Kasumi-1 (cell line): ENCODE results near the gene PVRIG.
"Not testable (repeated sequence)": the region's sequence is repeated elsewhere in the genome, so short reads cannot be mapped to it uniquely, and the experiment has no call there.

Source experiments
- DNase-seq, 2 experiments: peaks; one replicate each; lab custom pipeline; 2025; lab: John Stamatoyannopoulos, UW

Gene PVRIG

DNA sequence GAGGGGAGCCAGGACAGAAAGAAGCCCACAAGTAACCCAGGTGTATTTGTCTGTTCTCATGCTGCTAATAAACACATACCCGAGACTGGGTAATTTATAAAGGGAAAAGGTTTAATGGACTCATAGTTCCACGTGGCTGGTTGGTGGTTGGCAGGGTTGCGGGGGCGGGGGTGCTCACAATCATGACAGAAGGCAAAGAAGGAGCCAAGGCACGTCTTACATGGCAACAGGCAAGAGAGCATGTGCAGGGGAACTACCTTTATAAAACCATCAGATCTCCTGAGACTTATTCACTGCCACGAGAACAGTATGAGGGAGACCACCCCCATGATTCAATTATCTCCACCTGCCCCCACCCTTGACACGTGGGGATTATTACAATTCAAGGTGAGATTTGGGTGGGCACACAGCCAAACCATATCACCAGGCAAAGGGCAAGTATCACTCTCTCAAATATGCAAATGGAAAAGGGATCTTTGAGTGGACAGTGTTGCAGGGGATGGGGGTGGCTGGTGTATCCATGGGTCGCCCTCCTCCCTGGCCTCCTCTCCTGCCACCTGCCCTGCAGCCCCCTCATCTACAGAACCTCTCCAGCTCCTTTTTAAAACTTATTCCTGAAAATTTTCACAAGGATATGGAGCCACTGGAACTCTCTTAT lies 15.0 kb downstream of the PVRIG start:
- not testable (repeated sequence) for DNase-seq

DNA sequence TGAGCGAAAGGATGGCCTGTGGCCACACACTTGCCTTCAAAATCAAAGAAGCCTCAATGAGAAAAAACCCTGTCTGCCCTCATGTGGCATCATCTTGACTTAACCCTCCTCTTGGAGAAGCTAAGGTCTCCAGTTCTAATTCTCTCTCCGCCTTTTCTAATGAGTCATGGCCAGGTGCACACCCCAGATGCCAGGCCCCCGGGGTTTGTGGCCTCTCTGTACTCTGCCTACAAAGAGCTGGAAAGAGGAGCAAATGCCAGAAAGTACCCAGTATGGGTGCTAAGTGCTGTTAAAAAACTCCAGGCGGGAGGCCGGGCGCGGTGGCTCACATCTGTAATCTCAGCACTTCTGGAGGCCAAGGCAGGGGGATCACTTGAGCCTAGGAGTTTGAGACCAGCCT lies 20.2 kb downstream of the PVRIG start:
- DNase-seq, result not testable (repeated sequence)

DNA sequence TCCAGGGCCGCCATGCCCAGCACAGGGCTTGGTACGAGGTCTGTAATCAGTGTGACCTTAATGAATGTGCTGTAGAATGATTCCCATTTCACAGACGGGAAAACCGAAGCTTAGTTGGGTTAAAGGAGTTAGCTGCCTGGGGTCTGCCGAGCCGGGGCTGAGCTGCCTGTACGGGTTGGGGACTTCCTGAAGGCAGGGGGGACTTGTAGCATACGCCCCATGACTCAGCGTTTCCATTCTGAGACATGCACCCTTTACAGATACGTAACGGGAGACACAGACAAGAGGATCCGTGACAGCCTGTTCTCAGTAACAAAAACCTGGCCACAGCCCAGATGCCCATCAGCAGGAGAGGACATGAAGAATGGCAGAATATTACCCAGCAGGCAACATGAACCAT lies 23.6 kb downstream of the PVRIG start:
- not testable (repeated sequence) for DNase-seq

DNA sequence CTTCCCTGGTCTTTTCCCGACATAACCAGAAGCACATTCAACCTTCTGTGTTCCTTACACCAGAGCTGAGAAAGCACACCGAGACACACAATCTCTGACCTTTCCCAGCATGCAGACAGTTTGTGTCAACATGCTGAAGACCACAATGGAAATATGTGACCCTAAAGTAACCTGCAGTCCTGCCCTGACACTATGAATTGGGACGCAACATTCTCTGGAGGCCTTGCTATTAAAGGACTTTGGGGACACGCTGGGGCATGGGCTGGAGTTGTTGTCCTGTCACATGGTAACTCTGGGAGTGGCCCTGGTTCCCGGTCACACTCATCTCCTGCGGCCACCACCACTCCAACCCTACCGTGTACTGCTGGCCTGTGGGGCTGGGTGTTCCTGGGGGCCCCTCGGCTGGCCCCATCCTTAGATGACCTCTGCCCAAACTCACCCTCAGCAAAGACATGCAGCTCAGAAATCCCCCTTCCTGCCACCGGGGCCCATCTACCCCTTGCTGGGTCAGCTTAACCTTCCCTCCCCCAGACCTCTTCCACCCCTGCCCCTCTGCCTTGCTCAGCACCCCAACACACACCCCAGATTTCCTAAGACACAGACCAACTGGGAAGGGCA lies 25.3 kb downstream of the PVRIG start:
- DNase-seq, result not testable (repeated sequence)

DNA sequence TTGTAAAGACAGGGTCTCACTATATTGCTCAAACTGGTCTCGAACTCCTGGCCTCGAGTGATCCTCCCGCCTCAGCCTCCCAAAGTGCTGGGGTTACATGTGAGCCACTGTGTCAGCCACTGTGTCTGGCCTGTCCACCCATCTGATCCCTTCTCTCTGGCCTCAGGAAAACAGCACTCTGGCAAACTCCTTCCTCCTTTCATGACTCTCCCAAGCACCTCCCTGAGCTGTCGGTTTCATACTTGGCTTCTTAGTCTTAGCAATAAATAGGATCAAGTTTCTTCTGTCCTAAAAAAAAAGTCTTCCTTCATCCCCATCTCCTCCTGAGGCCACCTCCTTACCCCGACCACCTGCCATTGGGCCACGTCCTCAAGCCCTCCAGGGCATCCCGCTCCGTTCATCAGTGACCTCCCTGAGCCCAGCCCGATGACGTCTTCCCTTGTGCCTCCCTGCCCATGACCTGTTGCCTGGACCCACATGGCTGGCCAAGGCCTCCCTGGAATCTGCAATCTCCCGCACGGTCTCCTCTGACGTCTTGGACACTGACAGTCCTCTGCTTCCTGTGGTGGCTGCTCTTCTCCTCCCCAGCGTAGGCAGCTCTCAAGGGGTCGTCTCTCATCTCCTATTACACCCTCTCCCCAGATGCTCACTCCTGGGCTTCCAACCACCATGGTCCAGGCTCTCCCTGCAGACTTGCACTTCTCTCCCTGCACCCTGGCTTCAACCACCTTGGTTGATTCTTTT lies 26.5 kb downstream of the PVRIG start:
- not testable (repeated sequence) for DNase-seq

DNA sequence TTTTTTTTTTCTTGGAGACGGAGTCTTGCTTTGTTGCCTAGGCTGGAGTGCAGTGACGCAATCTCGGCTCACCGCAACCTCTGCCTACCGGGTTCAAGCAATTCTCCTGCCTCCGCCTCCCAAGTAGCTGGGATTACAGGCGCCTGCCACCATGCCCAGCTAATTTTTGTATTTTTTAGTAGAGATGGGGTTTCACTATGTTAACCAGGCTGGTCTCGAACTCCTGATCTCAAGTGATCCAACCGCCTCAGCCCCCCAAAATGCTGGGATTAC lies 27.1 kb downstream of the PVRIG start:
- not testable (repeated sequence) for DNase-seq

DNA sequence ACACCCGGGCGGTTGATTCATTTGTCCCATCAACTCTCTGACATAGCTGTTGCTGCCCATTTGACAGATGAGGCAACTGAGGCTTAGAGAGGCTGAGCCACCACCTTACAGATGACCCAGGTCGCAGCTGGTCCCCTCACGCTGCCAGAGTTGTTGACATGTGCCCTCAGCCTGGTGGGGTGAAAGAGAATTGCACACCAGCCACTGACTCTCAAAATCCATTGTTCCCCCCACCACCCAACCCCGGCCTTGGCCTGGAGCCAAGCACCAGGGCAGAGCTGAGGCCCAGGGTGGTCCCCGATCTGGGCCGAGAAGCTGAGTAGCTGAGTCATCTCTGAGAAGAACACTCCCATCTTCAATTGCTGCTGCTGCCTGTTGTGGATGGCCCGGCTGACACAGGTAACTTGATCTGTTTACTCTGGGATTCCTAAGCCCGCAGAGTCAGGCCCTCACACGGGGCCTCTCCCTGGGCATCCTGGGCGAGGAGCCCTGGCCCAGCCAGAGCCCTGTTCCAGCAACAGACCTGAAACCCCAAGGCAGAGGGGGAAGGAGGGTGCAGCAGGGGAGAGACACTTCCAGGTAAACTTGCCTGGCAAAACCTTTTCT lies 27.5 kb downstream of the PVRIG start:
- DNase-seq, result no peak

DNA sequence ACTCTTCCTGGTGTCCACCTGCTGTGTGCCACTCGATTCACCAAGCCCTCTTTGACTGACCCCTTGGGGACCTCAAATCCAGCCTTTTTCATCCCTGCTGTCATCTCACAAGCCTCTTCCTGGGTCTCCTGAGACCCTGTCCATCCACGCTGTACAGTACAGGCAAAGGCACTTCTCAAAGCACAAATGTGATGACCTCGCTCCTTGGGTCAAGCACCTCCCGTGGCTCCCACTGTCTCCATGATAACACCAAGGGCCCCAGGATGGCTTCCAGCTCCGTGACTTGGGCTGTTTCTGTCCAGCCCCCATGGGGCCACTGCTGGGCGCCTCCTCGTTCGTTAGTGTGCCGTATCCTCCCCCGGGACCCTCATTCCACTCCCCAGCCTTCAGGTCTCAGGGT lies 28.7 kb downstream of the PVRIG start:
- DNase-seq, result no peak

DNA sequence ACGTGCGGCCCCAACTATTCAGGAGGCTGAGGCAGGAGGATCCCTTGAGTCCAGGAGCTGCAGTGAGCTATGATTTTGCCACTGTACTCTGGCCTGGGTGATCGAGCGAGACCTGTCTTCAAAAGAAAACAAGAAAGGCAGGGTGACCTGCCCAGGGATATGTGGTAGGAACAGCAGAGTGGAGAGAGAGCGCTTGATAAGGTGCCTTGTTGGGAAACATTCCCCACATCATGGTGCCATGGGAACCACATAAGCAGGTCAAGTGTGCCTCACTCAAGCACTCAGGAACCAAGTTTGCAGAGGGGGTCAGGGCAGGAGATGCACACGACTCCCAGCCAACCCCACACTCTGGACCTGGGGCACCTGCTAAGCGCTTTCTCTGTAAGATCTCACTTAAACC lies 37.3 kb downstream of the PVRIG start:
- DNase-seq, result no peak

DNA sequence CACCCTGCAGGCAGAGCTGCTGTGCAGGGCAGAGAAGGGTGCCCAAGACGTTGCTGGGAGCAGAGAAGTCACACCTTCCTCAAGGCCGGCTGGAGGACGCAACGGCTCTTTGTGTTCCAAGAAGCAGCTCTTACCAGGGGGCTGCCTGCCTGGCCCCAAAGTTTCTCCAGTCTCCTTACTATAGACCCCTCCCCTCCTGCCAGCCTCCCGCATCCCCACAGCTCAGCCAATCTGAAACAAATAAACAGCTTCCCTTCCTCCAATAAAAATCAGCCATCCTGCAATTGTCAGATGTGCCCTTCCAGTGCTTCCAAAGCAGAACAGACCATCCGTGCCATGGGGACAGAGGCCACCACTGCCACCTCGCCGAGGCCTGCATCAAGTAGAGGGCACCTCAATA lies 40.2 kb downstream of the PVRIG start:
- not testable (repeated sequence) for DNase-seq

DNA sequence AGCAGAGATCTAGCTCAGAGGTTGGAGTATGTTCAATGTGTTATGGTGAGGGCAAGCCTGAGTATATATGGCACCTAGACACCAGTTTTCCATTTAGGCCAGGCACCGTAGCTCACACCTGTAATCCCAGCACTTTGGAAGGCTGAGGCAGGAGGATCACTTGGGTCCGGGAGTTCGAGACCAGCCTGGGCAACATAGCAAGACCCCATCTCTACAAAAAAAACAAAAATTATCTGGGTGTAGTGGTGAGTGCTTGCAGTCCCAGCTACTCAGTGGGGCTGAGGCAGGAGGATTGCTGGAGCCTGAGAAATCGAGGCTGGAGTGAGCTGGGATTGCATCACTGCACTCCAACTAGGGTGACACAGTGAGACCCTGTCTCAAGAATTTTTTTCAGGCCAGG lies 43.1 kb downstream of the PVRIG start:
- DNase-seq, result not testable (repeated sequence)

DNA sequence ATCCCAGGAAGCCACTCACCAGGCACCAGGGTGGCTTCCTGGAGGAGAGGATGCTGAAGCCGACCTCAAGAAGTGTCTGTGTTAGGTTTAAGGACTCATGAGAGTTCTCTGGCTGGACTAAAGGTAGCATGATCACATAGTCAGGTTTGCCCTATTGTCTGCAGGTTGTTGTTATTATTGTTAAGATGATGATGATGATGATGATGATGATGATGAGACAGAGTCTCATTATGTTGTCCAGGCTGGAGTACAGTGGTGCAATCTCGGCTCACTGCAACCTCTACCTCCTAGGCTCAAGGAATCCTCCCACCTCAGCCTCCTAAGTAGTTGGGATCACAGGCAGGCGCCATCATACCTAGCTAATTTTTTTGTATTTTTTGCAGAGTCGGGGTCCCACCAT lies 44.5 kb downstream of the PVRIG start:
- not testable (repeated sequence) for DNase-seq

DNA sequence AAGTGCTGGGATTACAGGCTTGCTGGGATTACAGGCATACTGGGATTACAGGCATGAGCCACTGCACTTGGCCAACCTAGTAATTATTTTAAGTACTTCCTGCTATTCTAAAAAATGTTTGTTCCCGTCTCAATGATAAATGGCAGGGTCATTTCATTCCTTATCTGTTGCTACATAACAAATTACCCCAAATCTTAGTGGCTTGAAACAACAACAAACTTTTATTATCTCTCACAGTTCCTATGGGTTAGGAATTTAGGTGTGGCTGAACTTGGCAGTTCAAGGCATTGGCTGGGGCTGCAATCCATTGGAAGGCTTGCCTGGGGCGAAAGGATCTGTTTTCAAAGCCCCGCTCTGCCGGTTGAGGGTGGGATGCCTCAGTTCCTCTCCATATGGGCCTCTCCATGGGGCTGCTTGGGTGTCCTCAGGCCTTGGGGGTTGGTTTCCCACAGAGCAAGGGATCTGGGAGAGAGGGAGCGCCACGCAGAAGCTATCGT lies 45.0 kb downstream of the PVRIG start:
- not testable (repeated sequence) for DNase-seq

DNA sequence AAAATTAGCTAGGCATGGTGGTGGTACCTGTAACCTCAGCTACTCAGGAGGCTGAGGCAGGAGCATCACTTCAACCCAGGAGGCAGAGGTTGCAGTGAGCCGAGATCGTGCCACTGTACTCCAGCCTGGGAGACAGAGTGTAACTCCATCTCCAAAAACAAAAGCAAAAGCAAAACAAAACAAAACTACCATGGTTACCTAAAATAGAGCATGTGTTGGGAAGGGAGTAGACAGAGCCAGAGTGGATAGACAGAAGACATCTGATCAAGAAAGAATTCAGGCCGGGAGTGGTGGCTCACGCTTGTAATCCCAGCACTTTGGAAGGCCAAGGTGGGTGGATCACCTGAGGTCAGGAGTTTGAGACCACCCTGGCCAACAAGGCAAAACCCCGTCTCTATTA lies 46.1 kb downstream of the PVRIG start:
- not testable (repeated sequence) for DNase-seq

DNA sequence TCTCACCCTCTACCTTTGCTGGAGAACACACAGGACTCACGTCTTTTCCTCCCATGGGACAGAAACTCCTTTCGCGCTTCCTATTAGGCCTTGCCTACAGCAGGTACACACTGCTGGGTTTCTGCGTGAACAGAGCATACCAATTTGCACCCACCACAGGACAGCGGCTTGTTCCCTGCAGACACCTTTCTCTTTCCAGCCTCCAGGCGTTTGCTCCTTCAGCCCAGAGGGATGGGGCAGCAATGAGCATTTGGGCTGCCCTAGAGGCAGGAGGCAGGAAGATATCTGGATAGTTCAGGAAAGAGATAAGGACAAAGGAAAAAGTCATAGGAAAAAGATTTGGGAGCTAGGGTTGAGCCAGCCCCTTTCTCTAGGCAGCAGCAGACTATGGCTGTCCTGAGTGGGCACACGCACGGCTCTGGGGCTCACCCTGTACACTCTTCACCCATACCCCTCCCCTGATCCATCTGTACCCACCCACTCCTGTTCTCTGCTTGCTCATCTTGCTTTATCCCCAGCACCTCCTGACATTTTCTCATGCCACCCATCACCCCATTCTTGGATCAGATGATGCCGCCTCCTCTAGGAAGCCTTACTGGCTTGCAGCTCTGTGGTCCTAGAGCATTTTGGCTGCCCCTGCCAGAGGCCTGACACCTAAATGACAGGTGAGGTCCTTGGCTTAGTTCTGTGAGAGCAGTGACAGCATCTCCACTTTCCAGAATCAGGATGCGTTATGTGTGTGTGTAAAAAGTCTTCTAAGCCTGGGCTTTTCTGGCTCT lies 47.0 kb downstream of the PVRIG start:
- DNase-seq, result no peak

DNA sequence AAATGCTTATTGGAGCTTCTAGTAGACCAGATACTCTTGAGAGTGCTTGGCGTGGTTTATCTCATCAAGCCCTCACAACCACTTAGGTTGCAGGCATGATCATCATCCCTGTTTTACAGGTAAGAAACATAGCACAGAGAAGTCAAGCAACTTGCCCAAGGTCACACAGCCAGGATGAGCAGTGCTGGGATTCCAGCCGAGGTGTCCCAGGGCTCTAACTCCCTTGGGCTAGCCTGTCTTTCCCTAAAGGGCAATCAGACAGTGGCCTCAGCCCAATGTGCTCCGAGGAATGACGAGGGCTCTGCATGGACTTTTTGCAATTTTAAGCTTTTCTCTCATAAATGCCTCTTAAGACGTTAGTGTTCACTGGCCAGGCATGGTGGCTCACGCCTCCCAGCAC lies 47.9 kb downstream of the PVRIG start:
- DNase-seq, result no peak

DNA sequence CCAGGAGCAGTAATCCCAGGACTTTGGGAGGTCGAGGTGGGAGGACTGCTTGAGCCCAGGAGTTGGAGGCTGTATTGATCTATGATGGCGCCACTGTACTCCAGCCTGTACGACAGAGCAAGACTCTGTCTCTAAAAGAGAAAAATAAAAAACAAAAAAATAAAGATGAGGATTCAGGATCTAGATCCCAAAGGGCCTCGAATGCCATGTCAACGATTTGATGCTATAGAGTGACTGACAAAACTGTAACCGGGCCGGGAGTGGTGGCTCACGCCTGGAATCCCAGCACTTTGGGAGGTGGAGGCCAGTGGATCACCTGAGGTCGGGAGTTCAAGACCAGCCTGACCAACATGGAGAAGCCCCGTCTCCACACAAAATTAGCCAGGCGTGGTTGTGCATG lies 49.1 kb downstream of the PVRIG start:
- DNase-seq, result not testable (repeated sequence)

DNA sequence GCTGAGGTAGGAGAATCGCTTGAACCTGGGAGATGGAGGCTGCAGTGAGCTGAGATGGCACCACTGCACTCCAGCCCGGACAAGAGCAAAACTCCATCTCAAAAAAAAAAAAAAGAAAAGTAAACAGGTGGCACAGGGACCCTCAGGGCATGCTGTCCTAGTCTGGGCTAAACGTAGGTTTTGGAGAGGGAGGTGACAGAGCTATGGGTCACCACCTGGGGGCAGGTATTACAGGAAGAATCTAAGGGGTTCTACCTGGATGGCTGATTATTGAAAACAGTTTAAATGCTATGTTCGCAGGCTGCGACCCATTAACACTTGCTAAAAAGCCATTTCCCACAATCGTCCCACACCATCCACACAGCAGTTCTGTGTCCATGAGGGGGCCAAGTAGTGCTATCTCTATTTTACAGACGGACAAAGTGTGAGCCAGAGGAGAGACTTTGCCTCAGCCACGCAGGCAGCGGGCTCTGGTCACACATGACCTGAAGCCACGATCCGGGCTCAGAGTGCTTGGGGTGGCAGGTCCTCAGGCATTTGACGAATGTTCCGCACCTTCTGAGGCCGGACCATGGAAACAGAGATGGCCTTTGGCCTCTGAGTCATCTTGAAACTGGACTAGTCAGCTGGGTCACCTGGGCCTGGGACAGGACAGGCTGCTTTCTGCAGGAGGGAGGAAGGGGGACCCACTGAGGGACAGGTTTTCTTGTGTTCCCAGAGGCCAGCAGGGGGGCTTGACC lies 49.7 kb downstream of the PVRIG start:
- not testable (repeated sequence) for DNase-seq

DNA sequence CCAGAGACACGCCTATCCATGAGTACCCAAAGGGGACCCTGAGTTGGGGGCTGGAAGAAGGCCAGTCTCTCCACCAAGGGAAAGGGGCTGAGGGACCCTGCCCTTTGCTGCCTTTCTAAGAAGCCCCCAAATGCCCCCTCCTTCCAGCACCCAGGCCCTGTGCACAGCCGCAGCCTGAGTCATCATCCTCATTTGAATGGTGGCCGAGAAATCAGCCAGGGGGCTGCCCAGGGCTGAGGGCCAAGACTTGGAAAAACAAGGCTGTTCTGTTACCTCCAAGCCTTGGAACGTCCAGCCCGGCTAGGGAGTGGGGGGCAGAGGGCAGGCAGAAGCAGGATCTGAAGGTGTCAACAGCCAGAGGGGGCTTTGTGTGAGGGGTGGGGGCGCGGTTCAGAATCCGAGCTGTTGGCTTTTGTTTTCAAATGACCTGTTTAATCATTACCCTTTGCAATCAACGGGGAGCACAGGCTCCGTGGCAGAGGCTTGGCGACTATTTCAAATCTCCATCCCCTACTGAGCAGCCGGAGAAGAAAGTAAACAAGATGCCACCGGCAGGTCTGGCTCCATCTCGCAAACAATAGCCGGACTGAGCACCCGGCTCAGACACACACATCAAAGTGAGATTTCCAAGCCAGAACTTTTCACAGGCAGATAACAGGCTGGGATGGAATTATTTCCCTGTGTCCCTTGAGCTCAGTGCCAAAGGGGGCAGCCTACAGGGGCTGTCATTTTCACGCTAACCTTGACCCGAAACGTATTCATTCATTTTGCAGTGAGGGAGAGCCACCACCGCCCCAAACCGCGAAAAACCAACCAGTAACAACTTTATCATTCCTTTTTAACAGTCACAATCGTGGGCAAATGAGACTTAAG lies 50.5 kb downstream of the PVRIG start:
- DNase-seq, result not testable (repeated sequence)
